Measurements from ENCODE around the gene SYPL1. TPM values are rescaled to one million over a fixed set of nuclear protein-coding genes. Genes with fewer than 3 reads are reported as not detected.
"Not testable (repeated sequence)": the region's sequence is repeated elsewhere in the genome, so short reads cannot be mapped to it uniquely, and the experiment has no call there.

SYPL1 gene
- total RNA-seq, 1 experiment from 2014 or later: 76.4 TPM

- Histone ChIP-seq H3K4me3 (ENCODE audit: low read depth, low read length, poor library complexity, severe bottlenecking) (no peak overlapping the region), H3K27me3 (replicated peaks; ENCODE audit: insufficient read depth, low read depth, low read length, poor library complexity) (no peaks in the 10 kb centered on the region), H3K36me3 (ENCODE audit: insufficient read depth, low read length, poor library complexity, severe bottlenecking) (no peaks in the 10 kb centered on the region), H3K9me3 (ENCODE audit: low read depth, low read length, poor library complexity, severe bottlenecking) (no peaks in the 10 kb centered on the region), H3K27ac (ENCODE audit: low read depth, low read length, poor library complexity, severe bottlenecking) (no peak overlapping the region), H3K4me1 (ENCODE audit: insufficient read depth, low read length, poor library complexity, severe bottlenecking) (peaks cover 15% of the 10 kb centered on the region)
- DNase-seq (ENCODE audit: low spot score): no peak
- intact Hi-C loops (cut with micrococcal nuclease; ENCODE audit: unreplicated experiment): no loop called here
- ChIA-PET CTCF (no interaction called here), POLR2A (ENCODE audit: low non-redundant PET) (no interaction called here)
- TF ChIP-seq EZH2 (IDR thresholded peaks at IDR 0.05; ENCODE audit: borderline replicate concordance, low read depth, low read length, poor library complexity, severe bottlenecking) (no peak), CTCF (conservative IDR thresholded peaks at IDR 0.05; ENCODE audit: low read depth, low read length) (no peak)
- no TSS peak for BruUV-seq (replicated peaks)
These were observed 26.7 kb upstream of the SYPL1 start for GRCh38 chr7:106138776-106139175.

GRCh38 chr7:106138181-106138580, 26.1 kb upstream of the SYPL1 start:
- CTCF ChIA-PET; intact Hi-C loops (cut with micrococcal nuclease; ENCODE audit: unreplicated experiment); POLR2A ChIA-PET (ENCODE audit: low non-redundant PET): not testable (repeated sequence)

GRCh38 chr7:106134241-106134640, 22.1 kb upstream of the SYPL1 start:
- CTCF ChIA-PET: no interaction called here
- Histone ChIP-seq H3K27ac (ENCODE audit: low read depth, low read length, poor library complexity, severe bottlenecking) (no peak overlapping the region), H3K9me3 (ENCODE audit: low read depth, low read length, poor library complexity, severe bottlenecking) (no peaks in the 10 kb centered on the region), H3K36me3 (ENCODE audit: insufficient read depth, low read length, poor library complexity, severe bottlenecking) (no peaks in the 10 kb centered on the region), H3K4me3 (ENCODE audit: low read depth, low read length, poor library complexity, severe bottlenecking) (no peak overlapping the region), H3K4me1 (ENCODE audit: insufficient read depth, low read length, poor library complexity, severe bottlenecking) (peaks cover 3% of the 10 kb centered on the region), H3K27me3 (replicated peaks; ENCODE audit: insufficient read depth, low read depth, low read length, poor library complexity) (no peaks in the 10 kb centered on the region)
- POLR2A ChIA-PET (ENCODE audit: low non-redundant PET): no interaction called here
- intact Hi-C loops (cut with micrococcal nuclease; ENCODE audit: unreplicated experiment): no loop called here
- BruUV-seq (replicated peaks): no TSS peak
- TF ChIP-seq CTCF (conservative IDR thresholded peaks at IDR 0.05; ENCODE audit: low read depth, low read length): no peak
- TF ChIP-seq EZH2 (IDR thresholded peaks at IDR 0.05; ENCODE audit: borderline replicate concordance, low read depth, low read length, poor library complexity, severe bottlenecking): no peak
- no peak for DNase-seq (ENCODE audit: low spot score)

More at GRCh38 chr7:106138181-106138580, 26.1 kb upstream of the SYPL1 start:
- BruUV-seq (replicated peaks); H3K27me3 ChIP-seq (replicated peaks; ENCODE audit: insufficient read depth, low read depth, low read length, poor library complexity); H3K4me3 ChIP-seq (ENCODE audit: low read depth, low read length, poor library complexity, severe bottlenecking); H3K27ac ChIP-seq (ENCODE audit: low read depth, low read length, poor library complexity, severe bottlenecking); H3K9me3 ChIP-seq (ENCODE audit: low read depth, low read length, poor library complexity, severe bottlenecking); DNase-seq (ENCODE audit: low spot score); H3K36me3 ChIP-seq (ENCODE audit: insufficient read depth, low read length, poor library complexity, severe bottlenecking): not testable (repeated sequence)
- H3K4me1 ChIP-seq (ENCODE audit: insufficient read depth, low read length, poor library complexity, severe bottlenecking): peaks cover 15% of the 10 kb centered on the region

- POLR2A ChIA-PET (ENCODE audit: low non-redundant PET): no interaction called here
- no TSS peak for BruUV-seq (replicated peaks)
- Histone ChIP-seq H3K9me3 (ENCODE audit: low read depth, low read length, poor library complexity, severe bottlenecking) (no peaks in the 10 kb centered on the region), H3K27me3 (replicated peaks; ENCODE audit: insufficient read depth, low read depth, low read length, poor library complexity) (no peaks in the 10 kb centered on the region), H3K4me1 (ENCODE audit: insufficient read depth, low read length, poor library complexity, severe bottlenecking) (peaks cover 5% of the 10 kb centered on the region), H3K36me3 (ENCODE audit: insufficient read depth, low read length, poor library complexity, severe bottlenecking) (no peaks in the 10 kb centered on the region), H3K27ac (ENCODE audit: low read depth, low read length, poor library complexity, severe bottlenecking) (no peak overlapping the region), H3K4me3 (ENCODE audit: low read depth, low read length, poor library complexity, severe bottlenecking) (no peak overlapping the region)
- intact Hi-C loops (cut with micrococcal nuclease; ENCODE audit: unreplicated experiment): no loop called here
- TF ChIP-seq EZH2 (IDR thresholded peaks at IDR 0.05; ENCODE audit: borderline replicate concordance, low read depth, low read length, poor library complexity, severe bottlenecking): no peak
- TF ChIP-seq CTCF (conservative IDR thresholded peaks at IDR 0.05; ENCODE audit: low read depth, low read length): no peak
- CTCF ChIA-PET: no interaction called here
- DNase-seq (ENCODE audit: low spot score): no peak
These were observed 17.2 kb upstream of the SYPL1 start for GRCh38 chr7:106129291-106129690.
